Tibial nerve (tissue), 4 donors: ENCODE results near the gene AHCYL1. TPM values are rescaled to one million over a fixed set of nuclear protein-coding genes. Genes with fewer than 3 reads are reported as not detected.

ENCODE experiments used
- DNase-seq, 2 donors: peaks; one replicate each; pipeline ENCODE4 v3.0.0-alpha.2; 2019; ENCODE audit warnings: low spot score in 2 of 2
- H3K27ac ChIP-seq, 4 donors: fragments of 200-600 bp; sonication (generic) in 3 of 4; one replicate each; pipeline ENCODE4 v1.5.1; 2017 to 2019; ENCODE audit warnings: mild to moderate bottlenecking in 1 of 4
- H3K27me3 ChIP-seq, 2 donors: fragments of 200-600 bp; sonication (generic) in 1 of 2; one replicate each; pipeline versions ENCODE4 v1.5.1 to v1.6.0; 2017 to 2019
- H3K36me3 ChIP-seq, 3 donors: fragments of 200-600 bp; sonication (generic); one replicate each; pipeline ENCODE4 v1.5.1; 2018 to 2019
- H3K4me1 ChIP-seq, 4 donors: fragments of 200-600 bp; sonication (generic) in 3 of 4; one replicate each; pipeline ENCODE4 v1.5.1; 2017 to 2019
- H3K4me3 ChIP-seq, 4 donors: fragments of 200-600 bp; sonication (generic) in 3 of 4; one replicate each; pipeline ENCODE4 v1.5.1; 2017 to 2019; ENCODE audit warnings: mild to moderate bottlenecking in 1 of 4, moderate library complexity in 1 of 4
- H3K9me3 ChIP-seq, 4 donors: fragments of 200-600 bp; sonication (generic) in 3 of 4; one replicate each; pipeline ENCODE4 v1.5.1; 2017 to 2019
- EP300 ChIP-seq, 2 donors: sonication (generic); formaldehyde crosslinking; IDR thresholded peaks; one replicate each; pipeline ENCODE4 v1.6.1; 2017; ENCODE audit warnings: antibody characterized with exemption in 2 of 2, mild to moderate bottlenecking in 1 of 2
- POLR2A ChIP-seq, 2 donors: fragments of 450-650 bp; IDR thresholded peaks; one replicate each; pipeline ENCODE4 v1.6.1; 2017; ENCODE audit warnings: antibody characterized with exemption in 2 of 2, mild to moderate bottlenecking in 2 of 2, moderate library complexity in 2 of 2
- WGBS, 2 donors: methylation state at CpG; one replicate each; pipeline ENCODE4 v1.1.5; 2018; 5-methylcytosine and 5-hydroxymethylcytosine counted together
- total RNA-seq, 4 donors: library from RNA; depleted of rRNA; stranded (reverse); fragments of >200 nt; gene quantifications; one replicate each; pipeline ENCODE4 v1.1.0, GENCODE V29; 2016
- TF ChIP-seq, protein P1 (sequence below), 5 experiments: fragments of 200-600 bp in 3 of 5; fragments of 450-650 bp in 2 of 5; sonication (generic) in 3 of 5; IDR thresholded peaks; one replicate each; pipeline ENCODE4 v1.5.1; 2016 to 2019; ENCODE audit warnings: antibody characterized with exemption in 5 of 5, mild to moderate bottlenecking in 3 of 5, moderate library complexity in 2 of 5

AHCYL1 gene
- total RNA-seq, 4 donors from 2014 or later, result 45.4 to 76.3 (median 55.6) TPM

DNA sequence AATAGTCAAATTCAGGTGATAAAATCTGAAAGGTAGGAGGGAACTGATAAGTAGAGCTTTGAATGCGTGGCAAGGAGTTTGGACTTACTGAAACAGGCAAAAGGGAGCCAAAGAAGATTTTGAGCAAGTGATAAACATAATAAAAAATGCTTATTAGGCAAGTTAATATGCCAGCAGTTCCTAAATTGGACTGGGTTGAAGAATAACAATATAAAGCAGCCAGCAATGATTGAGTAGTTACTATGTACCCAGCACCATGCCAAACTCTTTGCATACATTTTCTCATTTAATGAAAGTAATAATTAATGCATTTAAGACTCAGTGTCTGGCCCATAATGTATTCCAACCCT, 23.8 kb upstream of the AHCYL1 start:
- H3K4me3 ChIP-seq, result no peak overlapping the region
- H3K4me1 ChIP-seq, result peaks cover 0 to 20% (median 0%) of the 10 kb centered on the region in 4 donors
- 46 to 59% methylated on average over 1 of the region's 1 CpG for WGBS, 2 donors
- no peaks in the 10 kb centered on the region for H3K36me3 ChIP-seq
- TF ChIP-seq POLR2A (IDR thresholded peaks at IDR 0.05), result no peak
- TF ChIP-seq, protein P1, sequence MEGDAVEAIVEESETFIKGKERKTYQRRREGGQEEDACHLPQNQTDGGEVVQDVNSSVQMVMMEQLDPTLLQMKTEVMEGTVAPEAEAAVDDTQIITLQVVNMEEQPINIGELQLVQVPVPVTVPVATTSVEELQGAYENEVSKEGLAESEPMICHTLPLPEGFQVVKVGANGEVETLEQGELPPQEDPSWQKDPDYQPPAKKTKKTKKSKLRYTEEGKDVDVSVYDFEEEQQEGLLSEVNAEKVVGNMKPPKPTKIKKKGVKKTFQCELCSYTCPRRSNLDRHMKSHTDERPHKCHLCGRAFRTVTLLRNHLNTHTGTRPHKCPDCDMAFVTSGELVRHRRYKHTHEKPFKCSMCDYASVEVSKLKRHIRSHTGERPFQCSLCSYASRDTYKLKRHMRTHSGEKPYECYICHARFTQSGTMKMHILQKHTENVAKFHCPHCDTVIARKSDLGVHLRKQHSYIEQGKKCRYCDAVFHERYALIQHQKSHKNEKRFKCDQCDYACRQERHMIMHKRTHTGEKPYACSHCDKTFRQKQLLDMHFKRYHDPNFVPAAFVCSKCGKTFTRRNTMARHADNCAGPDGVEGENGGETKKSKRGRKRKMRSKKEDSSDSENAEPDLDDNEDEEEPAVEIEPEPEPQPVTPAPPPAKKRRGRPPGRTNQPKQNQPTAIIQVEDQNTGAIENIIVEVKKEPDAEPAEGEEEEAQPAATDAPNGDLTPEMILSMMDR (IDR thresholded peaks at IDR 0.05), result no peak
- TF ChIP-seq EP300 (IDR thresholded peaks at IDR 0.05), result no peak
- no peak overlapping the region for H3K27ac ChIP-seq
- H3K9me3 ChIP-seq, result no peaks in the 10 kb centered on the region
- no peak for DNase-seq
- H3K27me3 ChIP-seq, result no peaks in the 10 kb centered on the region

DNA sequence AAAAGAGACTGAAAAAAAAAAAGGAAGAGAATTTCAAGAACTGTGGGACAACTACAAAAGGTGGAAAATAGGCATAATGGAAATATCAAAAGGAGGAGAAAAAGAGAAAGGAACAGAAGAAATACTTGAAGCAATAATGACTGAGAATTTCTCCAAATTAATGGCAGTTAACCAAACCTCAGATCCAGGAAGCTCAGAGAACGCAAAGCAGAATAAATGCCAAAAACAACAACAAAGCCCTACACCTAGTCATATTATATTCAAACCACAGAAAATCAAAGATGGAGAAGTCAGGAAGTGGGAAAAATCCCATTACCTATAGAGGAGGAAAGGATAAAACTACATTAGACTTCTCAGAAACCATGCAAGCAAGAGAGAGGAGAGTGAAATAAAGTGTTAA, 20.7 kb upstream of the AHCYL1 start:
- 63 to 81% methylated on average over 1 of the region's 1 CpG for WGBS, 2 donors
- TF ChIP-seq, protein P1 (IDR thresholded peaks at IDR 0.05), result no peak
- no peak for TF ChIP-seq POLR2A (IDR thresholded peaks at IDR 0.05)
- TF ChIP-seq EP300 (IDR thresholded peaks at IDR 0.05), result no peak
- H3K4me1 ChIP-seq, result peaks cover 0 to 20% (median 0%) of the 10 kb centered on the region in 4 donors
- no peak for DNase-seq
- H3K9me3 ChIP-seq, result no peaks in the 10 kb centered on the region
- no peak overlapping the region for H3K27ac ChIP-seq
- H3K4me3 ChIP-seq, result no peak overlapping the region
- H3K27me3 ChIP-seq, result no peaks in the 10 kb centered on the region
- H3K36me3 ChIP-seq, result no peaks in the 10 kb centered on the region

DNA sequence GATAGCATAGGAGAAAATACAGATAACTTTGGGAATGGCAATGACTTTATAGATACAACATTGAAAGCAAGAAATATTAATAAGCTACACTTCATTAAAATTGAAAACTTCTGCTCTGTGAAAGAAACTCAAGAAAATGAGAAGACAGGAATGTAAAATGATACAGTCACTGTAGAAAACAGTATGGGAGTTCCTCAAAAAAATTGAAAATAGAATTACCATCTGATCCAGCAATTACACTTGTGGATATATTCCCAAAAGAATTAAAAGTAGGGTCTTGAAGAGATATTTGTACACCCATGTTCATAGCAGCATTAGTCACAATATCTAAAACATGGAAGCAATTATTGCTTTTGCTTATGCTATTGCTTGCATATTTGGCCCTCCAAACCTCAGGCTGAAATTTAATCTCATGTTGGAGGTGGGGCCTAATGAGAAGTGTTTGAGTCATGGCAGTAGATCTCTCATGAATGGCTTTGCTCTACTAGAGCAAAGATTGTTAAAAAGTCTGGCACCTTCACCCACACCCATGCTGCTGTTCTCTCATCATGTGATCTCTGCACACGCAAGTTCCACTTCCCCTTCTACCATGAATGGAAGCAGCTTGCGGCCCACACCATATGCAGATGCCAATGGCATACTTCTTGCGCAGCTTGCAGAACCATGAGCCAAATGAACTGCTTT, 15.3 kb upstream of the AHCYL1 start:
- H3K4me1 ChIP-seq, result no peaks in the 10 kb centered on the region
- no peak overlapping the region for H3K4me3 ChIP-seq
- H3K9me3 ChIP-seq, result no peaks in the 10 kb centered on the region
- H3K27me3 ChIP-seq, result no peaks in the 10 kb centered on the region
- DNase-seq, result no peak
- H3K27ac ChIP-seq, result no peak overlapping the region
- TF ChIP-seq, protein P1 (IDR thresholded peaks at IDR 0.05), result no peak
- TF ChIP-seq POLR2A (IDR thresholded peaks at IDR 0.05) (no peak), EP300 (IDR thresholded peaks at IDR 0.05) (no peak)
- WGBS, 2 donors, result 89 to 92% methylated on average over 3 of the region's 3 CpGs
- H3K36me3 ChIP-seq, result no peaks in the 10 kb centered on the region

DNA sequence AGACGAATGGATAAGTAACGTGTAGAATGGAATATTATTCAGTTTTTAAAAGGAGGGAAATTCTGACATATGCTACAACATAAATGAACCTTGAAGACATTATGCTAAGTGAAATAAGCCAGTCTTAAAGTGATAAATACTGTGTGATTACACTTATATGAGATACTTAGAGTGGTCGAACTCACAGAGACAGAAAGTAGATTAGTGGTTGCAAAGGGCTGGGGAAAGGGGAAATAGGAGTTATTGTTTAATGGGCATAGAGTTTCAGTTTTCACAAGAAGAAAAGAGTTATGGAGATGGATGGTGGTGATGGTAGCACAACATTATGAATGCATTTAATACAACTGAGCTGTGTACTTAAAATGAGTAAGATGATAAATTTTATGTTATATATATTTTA, 14.7 kb upstream of the AHCYL1 start:
- Histone ChIP-seq H3K27me3 (no peaks in the 10 kb centered on the region), H3K4me1 (no peaks in the 10 kb centered on the region), H3K36me3 (no peaks in the 10 kb centered on the region), H3K9me3 (no peaks in the 10 kb centered on the region), H3K4me3 (no peak overlapping the region), H3K27ac (no peak overlapping the region)
- 87 to 89% methylated on average over 3 of the region's 3 CpGs for WGBS, 2 donors
- TF ChIP-seq POLR2A (IDR thresholded peaks at IDR 0.05), result no peak
- TF ChIP-seq, protein P1 (IDR thresholded peaks at IDR 0.05), result no peak
- TF ChIP-seq EP300 (IDR thresholded peaks at IDR 0.05), result no peak
- DNase-seq, result no peak

DNA sequence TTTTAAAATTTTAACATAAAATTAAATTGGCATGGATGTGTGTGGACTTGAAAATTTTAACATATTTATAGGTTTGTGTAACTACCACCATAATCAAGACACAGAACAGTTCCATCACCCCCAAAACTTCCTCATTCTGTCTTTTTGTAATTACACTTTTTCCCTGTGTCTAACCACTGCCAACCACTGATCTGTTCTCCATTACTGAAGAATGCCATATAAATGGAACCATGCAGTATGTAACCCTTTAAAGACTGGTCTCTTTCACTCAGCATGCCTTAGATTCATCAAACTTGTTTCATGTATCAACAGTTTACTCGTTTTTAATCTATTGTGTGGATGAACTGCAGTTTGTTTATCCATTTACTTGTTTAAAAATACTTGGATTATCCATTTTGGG, 13.0 kb upstream of the AHCYL1 start:
- Histone ChIP-seq H3K36me3 (no peaks in the 10 kb centered on the region), H3K4me1 (peaks cover 0 to 5% (median 0%) of the 10 kb centered on the region in 4 donors), H3K27me3 (no peaks in the 10 kb centered on the region), H3K27ac (no peak overlapping the region), H3K4me3 (no peak overlapping the region), H3K9me3 (no peaks in the 10 kb centered on the region)
- no peak for DNase-seq
- TF ChIP-seq EP300 (IDR thresholded peaks at IDR 0.05) (no peak), POLR2A (IDR thresholded peaks at IDR 0.05) (no peak)
- TF ChIP-seq, protein P1 (IDR thresholded peaks at IDR 0.05), result no peak
- WGBS, 2 donors, result 41 to 44% methylated on average over 1 of the region's 1 CpG
